ENCODE results near the gene TP53I11.

The TP53I11 gene

DNA sequence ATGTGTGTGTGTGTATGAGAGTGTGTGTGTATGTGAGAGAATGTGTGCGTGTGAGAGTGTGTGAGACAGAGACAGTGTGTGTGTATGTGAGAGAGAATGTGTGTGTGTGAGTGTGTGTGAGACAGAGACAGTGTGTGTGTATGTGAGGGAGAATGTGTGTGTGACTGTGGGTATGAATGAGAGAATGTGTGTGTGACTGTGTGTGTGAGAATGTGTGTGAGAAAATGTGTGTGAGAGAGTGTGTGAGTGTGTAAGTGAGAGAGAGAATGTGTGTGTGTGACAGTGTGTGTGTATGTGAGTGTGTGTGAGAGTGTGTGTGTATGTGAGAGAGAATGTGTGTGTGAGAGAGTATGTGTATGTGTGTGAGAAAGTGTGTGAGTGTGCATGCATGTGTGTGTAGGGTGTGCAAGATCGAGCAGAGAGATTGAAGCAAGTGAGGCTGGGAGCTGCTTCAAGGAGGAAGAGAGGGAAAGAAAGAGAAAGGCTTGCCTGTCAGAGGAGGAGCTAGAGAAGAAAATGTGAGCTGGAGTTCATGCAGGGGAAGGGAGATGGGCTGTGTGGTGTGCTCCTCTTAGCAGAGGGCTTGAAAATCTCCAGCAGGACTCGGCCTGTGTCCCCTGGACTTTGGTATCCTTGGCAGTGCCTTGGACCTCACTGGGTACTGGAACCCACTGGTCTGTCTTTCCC is 27.7 kb upstream of the TP53I11 start:
- DNase-seq (ENCODE audit: low spot score), result no peak

DNA sequence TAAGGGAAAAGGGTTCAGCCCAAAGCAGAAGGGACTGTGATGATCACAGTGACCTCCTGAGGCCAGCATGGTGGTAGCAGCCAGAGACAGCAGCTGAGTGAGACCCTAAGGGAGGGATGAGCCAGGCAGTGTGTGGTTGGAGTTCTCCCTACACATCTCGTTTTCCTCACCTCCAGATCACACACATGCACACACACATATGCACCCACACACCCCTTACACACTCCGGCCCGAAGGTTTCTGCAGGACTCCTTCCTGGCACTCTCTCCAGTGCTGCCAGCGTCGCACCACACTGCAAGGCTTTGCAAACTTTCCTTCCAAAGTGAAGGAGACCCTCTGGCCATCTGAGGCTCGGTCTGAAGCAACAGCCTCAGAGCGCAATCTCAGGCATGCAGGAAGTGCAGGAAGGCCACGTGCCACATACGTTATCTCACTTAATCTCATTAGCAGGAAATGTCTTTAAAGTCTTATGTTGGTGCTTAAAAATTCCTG is 26.9 kb upstream of the TP53I11 start:
- DNase-seq (ENCODE audit: low spot score), result peak; percentile 55

- DNase-seq (ENCODE audit: low spot score), result no peak
Observed at GRCh38 chr11:44976576-44976975, 25.9 kb upstream of the TP53I11 start.

DNA sequence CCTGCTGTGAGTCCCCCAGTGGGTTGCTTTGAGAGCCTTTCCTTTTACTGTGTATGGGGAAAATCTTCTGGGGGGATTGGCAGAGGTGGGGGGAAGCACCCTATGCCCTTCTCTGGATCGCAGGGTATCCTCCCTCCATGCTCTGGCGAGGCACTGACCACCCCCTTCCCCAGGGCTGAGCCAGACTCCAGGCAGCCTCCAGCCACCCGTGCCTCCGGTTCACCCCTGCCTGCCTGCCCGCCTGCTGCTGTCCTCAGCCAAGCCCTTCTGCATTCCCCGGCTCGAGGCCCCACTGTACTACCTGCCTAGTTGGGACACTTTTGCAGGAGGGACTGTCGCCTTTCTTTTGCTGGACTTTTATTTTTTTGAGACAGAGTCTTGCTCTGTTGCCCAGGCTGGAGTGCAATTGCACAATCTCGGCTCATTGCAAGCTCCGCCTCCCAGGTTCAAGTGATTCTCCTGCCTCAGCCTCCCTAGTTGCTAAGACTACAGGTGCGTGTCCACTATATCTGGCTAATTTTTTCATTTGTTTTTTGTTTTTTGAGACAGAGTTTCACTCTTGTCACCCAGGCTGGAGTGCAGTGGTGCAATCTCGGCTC is 23.8 kb upstream of the TP53I11 start:
- DNase-seq (ENCODE audit: low spot score), result no peak

- no peak for DNase-seq (ENCODE audit: low spot score)
Observed at GRCh38 chr11:44973632-44974401, 23.1 kb upstream of the TP53I11 start.

- no peak for DNase-seq (ENCODE audit: low spot score)
Observed at GRCh38 chr11:44972746-44973435, 22.2 kb upstream of the TP53I11 start.

- DNase-seq (ENCODE audit: low spot score), result no peak
Observed at GRCh38 chr11:44971185-44971584, 20.5 kb upstream of the TP53I11 start.

DNA sequence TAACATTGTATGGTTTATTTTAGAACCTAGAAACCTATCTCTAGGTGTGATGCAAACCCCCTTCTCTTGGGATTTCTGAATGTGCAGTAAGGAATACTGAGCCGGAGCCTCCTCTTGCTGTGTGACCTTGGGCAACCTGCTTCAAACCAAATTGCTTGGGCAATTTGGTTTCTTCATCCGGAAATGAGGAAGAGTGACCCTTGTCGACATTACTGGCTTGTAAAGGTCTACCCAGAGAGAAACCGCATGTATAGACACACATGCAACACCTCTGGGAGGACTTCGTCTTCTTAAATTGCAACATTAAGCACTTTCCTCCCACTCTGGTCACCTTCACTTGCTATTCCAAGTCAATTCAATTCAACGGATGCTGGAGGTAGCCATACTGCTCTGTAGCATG is 19.6 kb upstream of the TP53I11 start:
- no peak for DNase-seq (ENCODE audit: low spot score)

GRCh38 chr11:44969651-44970252 is 19.1 kb upstream of the TP53I11 start:
- no peak for DNase-seq (ENCODE audit: low spot score)

- no peak for DNase-seq (ENCODE audit: low spot score)
Observed at GRCh38 chr11:44968510-44968909, 17.8 kb upstream of the TP53I11 start.

- no peak for DNase-seq (ENCODE audit: low spot score)
Observed at GRCh38 chr11:44967930-44968496, 17.3 kb upstream of the TP53I11 start.

GRCh38 chr11:44966694-44967093 is 16.0 kb upstream of the TP53I11 start:
- DNase-seq (ENCODE audit: low spot score), result no peak

DNA sequence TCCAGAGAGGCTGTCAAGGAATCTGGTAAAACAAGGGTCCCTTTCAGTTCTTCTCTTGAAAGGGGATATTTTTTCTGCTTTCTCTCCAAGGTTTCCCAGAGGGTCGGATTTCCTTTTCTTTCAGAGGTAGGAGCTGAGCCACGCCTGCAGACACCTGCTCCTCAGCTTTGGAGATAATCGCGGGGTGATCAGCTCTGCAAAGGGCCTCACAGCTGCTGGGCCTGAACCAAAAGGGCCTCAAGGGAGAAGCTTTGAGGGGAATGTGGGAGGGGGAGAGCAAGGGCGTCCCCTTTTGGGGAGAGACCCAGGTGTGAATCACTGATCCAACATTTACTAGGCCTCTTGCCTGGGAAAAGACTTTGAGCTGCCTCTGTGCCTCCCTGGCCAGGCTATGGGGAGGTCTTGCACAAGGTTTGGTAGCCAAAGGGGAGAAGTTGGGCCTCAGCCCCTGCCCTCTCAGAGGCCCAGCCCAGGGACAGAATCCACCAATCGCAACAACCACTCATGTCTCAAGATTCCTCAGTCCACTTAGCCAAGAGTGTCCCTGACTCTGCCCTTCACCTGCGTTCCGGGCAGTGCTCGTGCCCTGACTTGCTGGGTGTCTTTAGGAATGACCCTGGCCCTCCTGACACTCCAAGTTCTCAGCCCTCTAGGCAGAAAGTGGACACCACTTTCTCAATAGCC is 14.0 kb upstream of the TP53I11 start:
- peak; percentile 68 for DNase-seq (ENCODE audit: low spot score)

DNA sequence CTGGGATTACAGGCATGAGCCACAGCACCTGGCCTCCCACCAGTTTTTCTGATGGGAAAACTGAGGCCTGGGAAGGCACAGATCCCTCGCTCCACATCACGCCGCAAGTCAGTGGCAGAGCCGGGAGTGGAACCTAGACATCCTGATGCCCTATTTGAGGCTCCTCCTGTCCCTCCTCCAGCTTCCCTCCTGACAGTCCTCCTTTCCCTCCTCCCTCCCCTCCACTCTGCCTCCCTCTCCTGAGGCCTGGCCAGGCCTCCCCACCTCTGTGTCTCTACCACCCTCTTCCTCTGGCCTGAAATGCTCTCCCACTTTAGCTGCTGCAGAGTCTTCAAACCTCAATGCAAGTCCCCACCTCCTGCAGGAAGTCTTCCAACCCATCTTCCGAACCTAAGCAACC is 13.3 kb upstream of the TP53I11 start:
- DNase-seq (ENCODE audit: low spot score), result no peak

DNA sequence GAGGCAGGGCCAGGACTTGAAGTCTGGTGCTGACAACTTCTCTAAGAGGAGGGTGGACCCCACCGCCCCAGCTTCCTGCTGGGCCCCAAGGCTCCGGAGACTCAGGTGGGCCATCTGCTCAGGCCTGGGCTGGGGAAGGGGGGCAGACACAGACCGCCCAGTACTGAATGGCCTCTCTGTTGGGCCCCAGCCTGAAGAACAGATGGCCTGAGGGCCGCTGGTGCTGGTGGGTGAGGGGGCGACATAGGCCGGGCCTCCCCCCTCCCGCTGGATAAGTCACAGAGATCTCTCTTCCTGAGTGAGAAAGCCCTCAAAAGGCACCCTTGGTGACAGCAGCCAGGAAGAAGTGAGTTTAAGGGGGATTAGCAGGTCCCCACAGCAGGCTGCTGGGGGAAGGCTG is 12.5 kb upstream of the TP53I11 start:
- DNase-seq (ENCODE audit: low spot score), result peak; percentile 69

GRCh38 chr11:44962464-44962863 is 11.8 kb upstream of the TP53I11 start:
- DNase-seq (ENCODE audit: low spot score), result no peak

DNA sequence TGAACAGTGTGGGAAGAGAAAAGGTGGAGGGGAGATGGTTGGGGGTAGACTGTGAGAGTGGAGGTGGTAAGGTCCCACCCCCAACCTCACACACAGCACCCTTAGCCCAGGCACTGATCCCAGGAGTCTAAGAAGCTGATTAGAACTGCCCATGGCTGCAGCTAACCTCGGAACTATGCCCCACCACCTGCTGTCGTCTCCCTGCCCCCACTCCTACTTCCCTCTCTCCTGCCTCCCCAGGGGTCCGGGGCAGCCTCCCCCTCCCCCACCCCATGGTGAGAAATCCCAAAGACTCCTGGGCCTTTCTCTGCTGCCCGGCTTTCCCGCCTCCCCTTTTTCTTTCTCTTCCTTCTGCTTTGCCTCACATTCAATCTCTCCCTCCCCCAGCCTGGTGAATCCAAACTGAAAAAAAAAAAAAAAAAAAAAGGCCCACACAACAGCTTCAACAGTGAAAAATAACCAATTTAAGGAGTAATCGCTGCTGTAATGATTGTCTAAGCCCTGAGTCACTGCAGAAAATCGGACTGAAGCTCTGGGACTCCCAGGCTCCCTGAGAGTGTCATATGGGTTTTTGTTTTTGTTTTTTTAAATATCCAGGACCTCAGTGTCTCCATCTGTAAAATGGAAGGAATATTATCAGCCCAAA is 9.6 kb upstream of the TP53I11 start:
- no peak for DNase-seq (ENCODE audit: low spot score)

GRCh38 chr11:44959064-44959463 is 8.4 kb upstream of the TP53I11 start:
- DNase-seq (ENCODE audit: low spot score), result no peak

DNA sequence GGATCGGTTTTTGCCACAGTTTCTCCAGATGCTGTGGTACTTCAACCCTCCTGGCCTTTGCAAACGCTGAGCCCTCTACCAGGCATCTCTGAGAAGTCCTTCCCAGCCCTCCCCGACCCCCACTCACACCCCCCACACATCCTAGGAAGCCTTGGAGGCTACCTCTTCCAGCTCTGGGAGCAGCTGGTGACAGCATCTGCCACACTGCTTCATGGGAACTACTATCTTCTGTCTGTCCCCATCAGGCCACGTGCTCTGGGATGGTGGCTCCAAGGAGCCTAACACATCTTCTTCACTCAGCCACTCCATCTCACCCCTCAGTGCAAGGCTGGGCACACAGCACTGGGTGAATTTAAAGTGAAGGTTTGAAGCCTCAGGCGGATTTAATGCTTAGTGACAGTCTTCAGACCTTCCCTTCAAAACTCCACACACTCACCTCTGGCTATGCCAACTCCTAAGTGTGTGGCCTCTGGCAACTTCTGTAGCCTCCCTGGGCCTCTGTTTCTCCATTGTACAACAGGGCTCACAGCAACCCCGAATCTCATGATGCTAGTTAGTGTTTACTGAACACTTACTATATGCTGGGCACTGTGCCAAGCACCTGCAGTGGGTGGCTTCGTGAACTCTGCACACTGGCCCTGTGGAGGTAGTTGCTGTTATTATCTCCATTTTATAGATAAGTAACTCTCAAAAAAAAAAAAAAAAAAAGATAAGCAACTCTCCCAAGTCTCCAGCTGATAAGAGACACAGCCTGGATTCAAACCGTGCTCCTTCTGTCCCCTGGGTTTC is 7.3 kb upstream of the TP53I11 start:
- no peak for DNase-seq (ENCODE audit: low spot score)

- DNase-seq (ENCODE audit: low spot score), result no peak
Observed at GRCh38 chr11:44957040-44957515, 6.4 kb upstream of the TP53I11 start.

Data from D341Med (cell line).